GM18858 (cell line): ENCODE measurements around the gene LAIR1.
"Not testable (repeated sequence)": the region's sequence is repeated elsewhere in the genome, so short reads cannot be mapped to it uniquely, and the experiment has no call there.

Experiments used
- ATAC-seq: cut with Tn5 transposase; IDR thresholded peaks from one replicate; pipeline ENCODE4 v1.9.1; 2021; ENCODE audit not compliant: unreplicated experiment

LAIR1 gene

GRCh38 chr19:54376610-54377285, 12.0 kb upstream of the LAIR1 start:
- ATAC-seq: no peak

GRCh38 chr19:54375181-54375938, 10.6 kb upstream of the LAIR1 start:
- ATAC-seq: not testable (repeated sequence)

- no peak for ATAC-seq
These were observed 9.3 kb upstream of the LAIR1 start for GRCh38 chr19:54373781-54374631.

DNA sequence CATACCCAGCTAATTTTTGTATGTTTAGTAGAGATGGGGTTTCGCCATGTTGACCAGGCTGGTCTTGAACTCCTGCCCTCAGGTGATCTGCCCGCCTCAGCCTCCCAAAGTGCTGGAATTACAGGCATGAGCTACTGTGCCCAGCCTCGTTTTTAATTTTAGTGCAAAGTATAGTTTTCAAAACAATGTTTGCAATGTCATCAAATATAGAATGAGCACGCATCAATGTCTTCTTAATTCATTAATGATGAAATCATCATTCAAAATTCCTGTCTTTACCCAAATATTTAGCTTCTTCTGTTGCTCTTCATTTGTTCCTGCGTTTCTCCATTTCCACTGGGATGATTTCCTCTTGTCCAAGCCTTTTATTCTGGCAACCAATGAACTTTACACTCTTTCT, 6.7 kb upstream of the LAIR1 start:
- not testable (repeated sequence) for ATAC-seq

- ATAC-seq: not testable (repeated sequence)
These were observed 5.7 kb upstream of the LAIR1 start for GRCh38 chr19:54370434-54370796.

DNA sequence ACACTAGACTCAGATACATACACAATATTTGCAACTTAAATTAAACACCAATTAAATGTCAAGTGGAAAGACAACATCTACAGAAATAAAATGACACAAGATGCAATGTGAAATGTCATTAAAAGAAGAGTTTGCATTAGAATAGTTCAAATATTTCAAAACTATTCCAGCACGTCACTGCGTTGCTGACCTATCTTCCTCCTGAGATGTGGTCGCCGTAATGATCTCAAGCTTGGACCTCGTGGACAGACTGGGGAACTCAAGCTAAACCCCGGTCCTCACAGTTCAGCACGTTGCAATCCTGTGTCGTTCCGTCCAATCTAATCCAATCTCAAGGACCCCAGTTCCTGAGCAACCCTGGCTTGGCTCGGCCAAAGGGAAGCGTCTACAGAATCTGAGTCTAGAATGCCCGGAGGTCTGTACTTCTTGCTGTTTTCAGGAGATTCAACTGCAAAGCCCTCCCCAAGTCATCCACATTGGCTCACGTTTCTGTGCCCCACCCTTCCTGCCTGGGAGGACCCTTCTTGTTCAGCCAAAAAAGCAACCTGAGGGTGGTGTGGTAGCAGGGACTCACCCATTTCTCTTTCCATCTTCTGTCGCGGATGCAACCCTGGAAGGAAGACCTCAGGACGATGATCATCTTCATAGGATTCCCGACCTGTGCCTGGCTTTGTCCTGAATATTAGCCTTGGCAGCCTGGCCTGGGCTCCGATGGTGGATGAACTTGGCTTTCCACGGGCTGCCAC, 5.1 kb upstream of the LAIR1 start:
- ATAC-seq: not testable (repeated sequence)

GRCh38 chr19:54369082-54369687, 4.5 kb upstream of the LAIR1 start:
- no peak for ATAC-seq

- no peak for ATAC-seq
These were observed 2.1 kb upstream of the LAIR1 start for GRCh38 chr19:54366811-54367210.

DNA sequence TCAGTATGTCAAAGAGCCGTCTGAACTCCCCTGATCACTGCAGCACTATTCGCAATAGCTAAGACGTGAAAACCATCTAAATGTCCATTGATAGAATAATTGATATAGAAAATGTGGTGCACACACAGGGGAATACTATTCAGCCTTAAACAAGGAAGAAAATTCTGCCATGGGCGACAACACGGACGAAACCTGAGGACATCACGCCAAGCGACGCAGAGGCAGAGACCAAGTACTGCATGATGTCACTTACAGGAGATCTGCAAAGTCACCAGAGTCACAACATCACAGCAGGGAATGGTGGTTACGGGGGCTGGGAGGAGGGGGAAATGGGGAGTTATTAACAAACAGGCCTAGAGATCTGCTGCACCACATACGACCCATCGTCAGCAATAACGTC, 1.1 kb upstream of the LAIR1 start:
- ATAC-seq: not testable (repeated sequence)

DNA sequence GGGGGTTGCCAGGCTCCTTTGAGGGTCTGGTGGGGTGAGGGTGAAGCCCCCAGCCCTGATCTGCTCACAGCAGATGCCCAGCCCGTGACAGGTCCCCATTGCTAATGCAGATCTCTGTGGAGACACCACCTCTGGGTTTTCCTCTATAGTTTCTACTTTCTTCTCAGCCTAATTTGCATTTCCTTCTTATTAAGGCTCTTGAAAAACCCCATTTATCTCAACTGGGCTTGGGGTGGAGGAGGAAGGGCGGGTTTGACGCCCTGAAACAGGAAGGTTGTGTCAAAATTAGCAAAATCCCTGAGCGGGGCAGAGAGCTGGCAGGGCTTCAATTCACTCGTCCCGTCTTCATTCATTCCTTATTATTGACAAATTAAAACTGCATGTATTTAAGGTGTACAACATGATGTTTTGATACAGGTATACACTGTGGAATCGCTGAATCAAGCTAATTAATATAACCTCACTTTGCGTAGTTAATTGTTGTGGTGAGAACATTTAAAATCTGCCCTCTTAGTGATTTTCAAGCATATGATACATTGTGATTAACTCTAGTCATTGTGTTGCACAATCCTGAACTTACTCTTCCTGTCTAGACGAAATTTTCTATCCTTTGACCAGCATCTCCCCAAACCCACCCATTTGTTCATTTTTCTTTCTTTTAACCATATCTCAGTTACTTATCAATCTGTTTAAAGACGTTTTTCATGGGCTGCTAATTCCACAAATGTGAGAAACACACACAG, 2.9 kb downstream of the LAIR1 start:
- ATAC-seq: not testable (repeated sequence)

- ATAC-seq: not testable (repeated sequence)
These were observed 5.4 kb downstream of the LAIR1 start for GRCh38 chr19:54359149-54359820.

DNA sequence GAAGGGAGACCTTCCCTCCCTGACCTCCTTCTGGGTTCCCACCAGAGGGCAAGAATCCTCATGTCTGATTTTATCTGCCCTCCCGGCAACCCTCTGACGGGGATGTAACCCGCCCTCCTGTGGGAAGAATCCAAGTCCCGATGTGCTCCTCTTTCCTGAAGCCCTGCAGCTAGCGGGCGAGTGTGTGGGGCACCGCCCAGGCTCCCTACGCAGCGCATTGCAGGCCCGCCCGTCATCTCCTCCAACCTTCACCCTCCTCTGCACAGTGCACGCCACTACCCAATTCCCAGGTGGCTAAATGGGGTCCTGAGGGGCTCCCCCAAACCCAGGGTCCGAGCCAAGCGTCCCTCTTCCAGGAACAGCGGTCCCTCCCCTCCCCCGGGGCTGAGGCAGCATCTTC, 7.3 kb downstream of the LAIR1 start:
- ATAC-seq: no peak

DNA sequence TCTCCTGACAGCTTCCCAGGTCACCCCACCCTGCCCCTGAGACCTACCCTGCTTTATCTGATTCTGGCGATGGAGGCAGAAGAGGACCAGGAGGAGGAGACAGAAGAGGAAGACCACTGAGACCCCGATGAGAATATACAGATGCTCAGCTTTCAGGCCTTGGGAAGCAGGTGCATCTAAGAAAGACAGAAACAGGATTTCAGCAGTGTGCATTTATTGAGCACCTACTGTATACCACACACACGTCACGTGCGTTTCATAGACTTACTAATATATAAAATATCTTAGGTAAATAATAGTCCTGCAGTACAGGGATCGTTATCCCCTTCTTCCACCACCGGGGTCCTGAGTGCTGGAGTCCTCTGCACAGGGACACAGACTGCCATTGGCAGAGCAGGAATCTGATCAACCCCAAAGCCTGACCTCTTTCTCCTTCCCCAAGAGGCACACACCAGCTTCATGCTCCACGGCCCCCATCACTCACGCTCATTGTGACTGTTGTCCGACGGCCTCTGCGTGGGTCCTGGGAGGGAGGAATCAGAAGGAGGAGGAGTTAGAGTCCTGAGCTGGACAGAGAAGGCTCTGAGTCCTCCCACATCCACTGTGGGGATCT, 8.2 kb downstream of the LAIR1 start:
- ATAC-seq: no peak

DNA sequence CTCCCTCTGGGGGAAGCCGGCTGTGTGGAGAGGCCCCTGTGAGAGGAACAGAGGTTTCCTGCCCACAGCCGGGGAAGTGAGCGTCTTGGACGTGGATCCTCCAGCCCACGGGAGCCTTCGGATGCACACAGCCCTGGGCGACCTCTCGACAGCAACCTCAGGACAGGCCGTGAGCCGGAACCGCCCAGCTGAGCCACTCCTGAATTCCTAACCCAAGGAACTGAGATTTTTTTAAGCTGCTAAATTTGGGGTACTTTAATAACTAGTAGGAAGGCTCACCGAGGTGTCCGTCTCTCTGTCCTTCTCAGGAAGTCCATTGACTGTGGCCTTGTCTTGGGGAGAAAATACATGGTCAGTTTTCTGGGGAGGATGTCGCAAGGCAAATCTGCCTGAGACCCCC, 9.1 kb downstream of the LAIR1 start:
- no peak for ATAC-seq

DNA sequence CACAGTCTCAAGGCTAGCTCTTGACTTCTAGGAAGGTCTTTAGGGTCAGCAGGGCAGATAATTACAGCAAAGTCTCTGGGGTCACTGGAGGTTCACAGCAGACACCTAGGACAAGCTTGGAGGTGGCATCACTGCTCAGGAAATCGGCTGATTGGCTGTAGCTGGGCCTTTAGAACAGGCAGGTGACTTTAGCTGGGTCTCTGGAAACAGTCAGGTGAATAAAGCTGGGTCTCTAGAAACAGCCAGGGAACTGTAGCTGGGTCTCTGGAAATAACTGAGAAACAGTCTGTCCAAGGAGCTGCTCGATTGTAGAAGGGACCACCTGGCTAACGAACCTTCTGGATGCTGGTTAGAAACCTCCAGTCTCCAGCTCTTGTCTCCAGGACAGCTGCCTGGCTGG, 10.0 kb downstream of the LAIR1 start:
- no peak for ATAC-seq

GRCh38 chr19:54352546-54352945, 12.2 kb downstream of the LAIR1 start:
- no peak for ATAC-seq

DNA sequence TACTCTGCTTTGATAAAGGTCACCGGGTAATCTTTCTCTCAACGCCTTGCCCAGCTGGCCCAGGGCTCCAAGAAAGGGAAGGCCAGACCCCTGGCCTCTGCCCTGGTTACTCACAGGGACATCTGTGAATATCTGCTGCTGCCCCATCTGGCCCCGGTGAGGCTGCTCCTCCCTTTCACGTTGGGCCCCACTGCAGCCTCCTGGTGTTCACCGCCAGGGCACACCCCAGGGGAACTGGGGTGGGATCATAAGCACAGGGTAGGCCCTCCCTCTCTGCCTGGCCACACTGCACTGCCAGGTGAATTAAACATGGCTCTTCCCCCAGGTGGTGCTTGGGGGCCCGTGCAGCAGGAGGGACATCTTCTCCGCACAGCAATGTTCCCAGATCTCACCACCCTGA, 12.7 kb downstream of the LAIR1 start:
- no peak for ATAC-seq

DNA sequence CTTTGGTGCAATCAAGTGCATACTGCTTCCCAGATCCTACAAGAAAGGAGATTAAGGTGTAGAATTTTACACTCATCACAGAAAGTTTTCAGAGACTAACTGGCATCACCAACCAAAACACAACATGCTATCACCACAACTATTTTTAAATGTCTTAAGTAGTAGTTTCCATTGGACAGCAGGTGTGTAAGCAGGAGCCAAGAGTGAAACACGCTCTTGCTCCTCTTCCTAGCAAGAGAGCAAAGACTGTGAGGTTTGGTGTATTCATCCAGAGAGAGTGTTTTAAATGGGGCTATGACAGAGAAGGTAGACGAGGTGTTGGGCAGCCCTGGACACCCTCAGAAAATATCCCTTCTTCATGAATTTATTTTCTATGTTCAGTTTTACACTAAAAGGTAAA, 13.3 kb downstream of the LAIR1 start:
- no peak for ATAC-seq

GRCh38 chr19:54345938-54346386, 18.8 kb downstream of the LAIR1 start:
- ATAC-seq: no peak
